ENCODE results near the gene BAIAP3. TPM values are rescaled to one million over a fixed set of nuclear protein-coding genes. Genes with fewer than 3 reads are reported as not detected.

BAIAP3 gene
- total and polyA plus RNA-seq, 3 experiments from 2014 or later: 7.2 to 8.3 (median 7.5) TPM

GRCh38 chr16:1345087-1345486 lies 11.6 kb downstream of the BAIAP3 start:
- Histone ChIP-seq H3K4me1 (ENCODE audit: insufficient read depth, low read length) (peaks cover 19% of the 10 kb centered on the region), H3K36me3 (ENCODE audit: insufficient read depth, low read length) (no peaks in the 10 kb centered on the region), H3K9me3 (ENCODE audit: low read length) (no peaks in the 10 kb centered on the region), H3K27me3 (ENCODE audit: insufficient read depth, low read length, poor library complexity, severe bottlenecking) (no peaks in the 10 kb centered on the region), H3K4me3 (ENCODE audit: low read length) (no peak overlapping the region), H3K27ac (ENCODE audit: low read depth, low read length) (no peak overlapping the region)
- H3K27ac Mint-ChIP-seq: no peak overlapping the region
- ChIA-PET POLR2A (no interaction called here), CTCF (interaction anchor here (0.6 kb wide), 1 partner anchor 19 kb away, joined by 3 read pairs; no protein-coding TSS in a partner anchor)
- no peaks in the 10 kb centered on the region for H3K27me3 Mint-ChIP-seq
- H3K4me3 Mint-ChIP-seq: no peak overlapping the region
- DNase-seq: no peak
- peaks cover 13 to 33% (median 15%) of the 10 kb centered on the region in 3 donors for H3K4me1 Mint-ChIP-seq
- H3K36me3 Mint-ChIP-seq: peaks cover 0 to 22% (median 0%) of the 10 kb centered on the region in 3 donors
- H3K9me3 Mint-ChIP-seq: no peaks in the 10 kb centered on the region

GRCh38 chr16:1345651-1346421 lies 12.4 kb downstream of the BAIAP3 start:
- no peaks in the 10 kb centered on the region for H3K9me3 ChIP-seq (ENCODE audit: low read length)
- H3K4me1 ChIP-seq (ENCODE audit: insufficient read depth, low read length): peaks cover 25% of the 10 kb centered on the region
- Mint-ChIP-seq H3K4me3 (no peak overlapping the region), H3K27me3 (no peaks in the 10 kb centered on the region), H3K9me3 (no peaks in the 10 kb centered on the region), H3K27ac (no peak overlapping the region), H3K36me3 (peaks cover 0 to 27% (median 0%) of the 10 kb centered on the region in 3 donors), H3K4me1 (peaks cover 19 to 36% (median 21%) of the 10 kb centered on the region in 3 donors)
- ChIA-PET CTCF (interaction anchor here (0.6 kb wide), 1 partner anchor 19 kb away, joined by 3 read pairs; no protein-coding TSS in a partner anchor), POLR2A (interaction anchor here (0.5 kb wide), 1 partner anchor 71 kb away, joined by 8 read pairs; no protein-coding TSS in a partner anchor)
- H3K36me3 ChIP-seq (ENCODE audit: insufficient read depth, low read length): no peaks in the 10 kb centered on the region
- H3K27me3 ChIP-seq (ENCODE audit: insufficient read depth, low read length, poor library complexity, severe bottlenecking): no peaks in the 10 kb centered on the region
- no peak overlapping the region for H3K27ac ChIP-seq (ENCODE audit: low read depth, low read length)
- no peak for DNase-seq
- H3K4me3 ChIP-seq (ENCODE audit: low read length): no peak overlapping the region

GRCh38 chr16:1346422-1347285 lies 13.2 kb downstream of the BAIAP3 start:
- Mint-ChIP-seq H3K4me3 (no peak overlapping the region), H3K9me3 (no peaks in the 10 kb centered on the region), H3K4me1 (peaks cover 21 to 40% (median 21%) of the 10 kb centered on the region in 3 donors), H3K27me3 (no peaks in the 10 kb centered on the region), H3K27ac (no peak overlapping the region), H3K36me3 (peaks cover 0 to 31% (median 0%) of the 10 kb centered on the region in 3 donors)
- Histone ChIP-seq H3K27ac (ENCODE audit: low read depth, low read length) (no peak overlapping the region), H3K4me3 (ENCODE audit: low read length) (no peak overlapping the region), H3K4me1 (ENCODE audit: insufficient read depth, low read length) (peaks cover 27% of the 10 kb centered on the region), H3K9me3 (ENCODE audit: low read length) (no peaks in the 10 kb centered on the region), H3K36me3 (ENCODE audit: insufficient read depth, low read length) (no peaks in the 10 kb centered on the region), H3K27me3 (ENCODE audit: insufficient read depth, low read length, poor library complexity, severe bottlenecking) (no peaks in the 10 kb centered on the region)
- CTCF ChIA-PET: no interaction called here
- POLR2A ChIA-PET: interaction anchor here (0.5 kb wide), 1 partner anchor 70 kb away, joined by 8 read pairs; no protein-coding TSS in a partner anchor
- no peak for DNase-seq

- Histone ChIP-seq H3K4me3 (ENCODE audit: low read length) (no peak overlapping the region), H3K27me3 (ENCODE audit: insufficient read depth, low read length, poor library complexity, severe bottlenecking) (no peaks in the 10 kb centered on the region), H3K4me1 (ENCODE audit: insufficient read depth, low read length) (peaks cover 22% of the 10 kb centered on the region), H3K9me3 (ENCODE audit: low read length) (no peaks in the 10 kb centered on the region), H3K36me3 (ENCODE audit: insufficient read depth, low read length) (no peaks in the 10 kb centered on the region), H3K27ac (ENCODE audit: low read depth, low read length) (no peak overlapping the region)
- Mint-ChIP-seq H3K4me1 (peaks cover 20 to 37% (median 21%) of the 10 kb centered on the region in 3 donors), H3K36me3 (peaks cover 0 to 34% (median 0%) of the 10 kb centered on the region in 3 donors), H3K27me3 (peaks cover 0 to 3% of the 10 kb centered on the region in 2 donors), H3K27ac (no peak overlapping the region), H3K9me3 (no peaks in the 10 kb centered on the region), H3K4me3 (no peak overlapping the region)
- ChIA-PET CTCF (no interaction called here), POLR2A (no interaction called here)
- DNase-seq: no peak
Observed at GRCh38 chr16:1347286-1347855, 13.9 kb downstream of the BAIAP3 start.

GRCh38 chr16:1347962-1348361 lies 14.5 kb downstream of the BAIAP3 start:
- peaks cover 23% of the 10 kb centered on the region for H3K4me1 ChIP-seq (ENCODE audit: insufficient read depth, low read length)
- Mint-ChIP-seq H3K27ac (no peak overlapping the region), H3K9me3 (no peaks in the 10 kb centered on the region), H3K36me3 (peaks cover 0 to 36% (median 0%) of the 10 kb centered on the region in 3 donors), H3K4me1 (peaks cover 19 to 36% (median 19%) of the 10 kb centered on the region in 3 donors), H3K4me3 (no peak overlapping the region), H3K27me3 (peaks cover 0 to 4% of the 10 kb centered on the region in 2 donors)
- no peaks in the 10 kb centered on the region for H3K36me3 ChIP-seq (ENCODE audit: insufficient read depth, low read length)
- H3K9me3 ChIP-seq (ENCODE audit: low read length): no peaks in the 10 kb centered on the region
- no peak for DNase-seq
- ChIA-PET POLR2A (no interaction called here), CTCF (interaction anchor here (0.6 to 2.5 kb wide), 3 partner anchors 11 to 1534 kb away, joined by 3 to 6 read pairs (median 3); no protein-coding TSS in a partner anchor)
- H3K4me3 ChIP-seq (ENCODE audit: low read length): no peak overlapping the region
- H3K27ac ChIP-seq (ENCODE audit: low read depth, low read length): no peak overlapping the region
- H3K27me3 ChIP-seq (ENCODE audit: insufficient read depth, low read length, poor library complexity, severe bottlenecking): no peaks in the 10 kb centered on the region

- Mint-ChIP-seq H3K36me3 (peaks cover 0 to 36% (median 0%) of the 10 kb centered on the region in 3 donors), H3K9me3 (no peaks in the 10 kb centered on the region), H3K27me3 (peaks cover 0 to 4% of the 10 kb centered on the region in 2 donors), H3K4me3 (peak overlapping the region in 1 of 7 donors; percentile 56), H3K27ac (peak overlapping the region in 2 of 8 donors; percentile 17 to 43), H3K4me1 (peaks cover 19 to 36% (median 20%) of the 10 kb centered on the region in 3 donors)
- no peak overlapping the region for H3K4me3 ChIP-seq (ENCODE audit: low read length)
- H3K27me3 ChIP-seq (ENCODE audit: insufficient read depth, low read length, poor library complexity, severe bottlenecking): no peaks in the 10 kb centered on the region
- H3K9me3 ChIP-seq (ENCODE audit: low read length): no peaks in the 10 kb centered on the region
- DNase-seq: no peak
- no peaks in the 10 kb centered on the region for H3K36me3 ChIP-seq (ENCODE audit: insufficient read depth, low read length)
- peaks cover 25% of the 10 kb centered on the region for H3K4me1 ChIP-seq (ENCODE audit: insufficient read depth, low read length)
- ChIA-PET POLR2A (no interaction called here), CTCF (interaction anchor here (0.6 to 2.5 kb wide), 3 partner anchors 12 to 1533 kb away, joined by 3 to 6 read pairs (median 3); no protein-coding TSS in a partner anchor)
- H3K27ac ChIP-seq (ENCODE audit: low read depth, low read length): no peak overlapping the region
Observed at GRCh38 chr16:1348441-1348840, 15.0 kb downstream of the BAIAP3 start.

GRCh38 chr16:1348926-1349325 lies 15.5 kb downstream of the BAIAP3 start:
- Histone ChIP-seq H3K27ac (ENCODE audit: low read depth, low read length) (no peak overlapping the region), H3K4me3 (ENCODE audit: low read length) (no peak overlapping the region), H3K27me3 (ENCODE audit: insufficient read depth, low read length, poor library complexity, severe bottlenecking) (no peaks in the 10 kb centered on the region), H3K4me1 (ENCODE audit: insufficient read depth, low read length) (peaks cover 26% of the 10 kb centered on the region), H3K9me3 (ENCODE audit: low read length) (no peaks in the 10 kb centered on the region), H3K36me3 (ENCODE audit: insufficient read depth, low read length) (no peaks in the 10 kb centered on the region)
- DNase-seq: no peak
- Mint-ChIP-seq H3K36me3 (peaks cover 0 to 36% (median 0%) of the 10 kb centered on the region in 3 donors), H3K4me3 (peak overlapping the region in 3 of 7 donors; percentile 15 to 56 (median 29)), H3K4me1 (peaks cover 23 to 39% (median 24%) of the 10 kb centered on the region in 3 donors), H3K27me3 (peaks cover 0 to 4% of the 10 kb centered on the region in 2 donors), H3K27ac (peak overlapping the region in 1 of 8 donors; percentile 17), H3K9me3 (no peaks in the 10 kb centered on the region)
- ChIA-PET CTCF (interaction anchor here (1.4 to 2.5 kb wide), 2 partner anchors 12 to 14 kb away, joined by 3 to 6 read pairs; no protein-coding TSS in a partner anchor), POLR2A (no interaction called here)
